ENCODE measurements around the gene LSAMP. TPM values are rescaled to one million over a fixed set of nuclear protein-coding genes. Genes with fewer than 3 reads are reported as not detected.
"Not testable (repeated sequence)": the region's sequence is repeated elsewhere in the genome, so short reads cannot be mapped to it uniquely, and the experiment has no call there.

Gene LSAMP
- total RNA-seq, 1 donor from 2014 or later: 0.11 TPM

DNA sequence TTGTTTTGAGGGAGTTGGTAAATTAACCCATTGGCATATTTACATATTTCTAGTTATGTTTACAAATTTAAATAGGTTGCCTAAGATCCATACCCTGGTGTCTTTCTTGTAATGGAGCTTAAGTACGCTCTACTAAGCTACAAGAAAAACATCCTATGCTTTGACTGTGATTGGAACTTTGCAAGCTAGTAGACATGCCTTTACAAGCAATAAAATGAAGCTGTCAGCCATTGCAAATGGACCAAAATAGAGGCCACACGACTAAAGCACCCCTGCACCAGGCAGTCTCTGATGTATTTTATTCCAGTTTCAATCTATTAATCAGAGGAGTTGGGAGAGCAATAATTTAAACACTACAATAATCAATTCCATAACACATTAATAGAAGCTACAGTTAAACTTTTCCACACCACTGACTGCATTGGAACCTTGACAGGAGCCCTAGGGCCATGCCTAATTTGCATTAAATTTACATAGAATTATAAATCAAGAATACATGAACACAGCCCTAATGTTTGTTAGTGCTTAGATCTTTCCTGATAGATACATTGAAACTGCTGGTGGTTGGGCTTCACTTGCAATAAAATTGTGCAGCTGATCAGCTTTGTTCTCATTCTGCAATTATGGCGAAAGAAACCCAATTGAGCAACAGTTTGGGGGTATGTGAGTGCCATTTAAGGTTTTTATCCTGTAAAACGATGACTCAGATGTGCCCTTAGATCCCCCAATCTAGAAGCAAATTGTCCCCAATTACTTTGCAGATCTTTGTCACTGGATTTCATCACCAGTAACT is 360.1 kb downstream of the LSAMP start:
- intact Hi-C loops (cut with DNase I): no loop called here
- Histone ChIP-seq H3K27ac (no peak overlapping the region), H3K27me3 (no peaks in the 10 kb centered on the region), H3K4me1 (no peaks in the 10 kb centered on the region), H3K9me3 (no peaks in the 10 kb centered on the region), H3K36me3 (no peaks in the 10 kb centered on the region), H3K4me3 (no peak overlapping the region)
- no peak for TF ChIP-seq CTCF (IDR thresholded peaks at IDR 0.05)
- no peak for DNase-seq (ENCODE audit: low spot score in 2 of 2)

GRCh38 chr3:116083683-116084082 is 361.6 kb downstream of the LSAMP start:
- no peak overlapping the region for H3K27ac ChIP-seq
- H3K4me1 ChIP-seq: no peaks in the 10 kb centered on the region
- no peak for DNase-seq (ENCODE audit: low spot score in 2 of 2)
- no peaks in the 10 kb centered on the region for H3K36me3 ChIP-seq
- intact Hi-C loops (cut with DNase I): no loop called here
- no peaks in the 10 kb centered on the region for H3K27me3 ChIP-seq
- no peaks in the 10 kb centered on the region for H3K9me3 ChIP-seq
- no peak for TF ChIP-seq CTCF (IDR thresholded peaks at IDR 0.05)
- no peak overlapping the region for H3K4me3 ChIP-seq

GRCh38 chr3:116078561-116078960 is 366.7 kb downstream of the LSAMP start:
- no peaks in the 10 kb centered on the region for H3K27me3 ChIP-seq
- no peak for DNase-seq (ENCODE audit: low spot score in 2 of 2)
- no peaks in the 10 kb centered on the region for H3K4me1 ChIP-seq
- no peak overlapping the region for H3K4me3 ChIP-seq
- H3K27ac ChIP-seq: no peak overlapping the region
- peaks cover 0 to 4% of the 10 kb centered on the region in 2 donors for H3K9me3 ChIP-seq
- H3K36me3 ChIP-seq: no peaks in the 10 kb centered on the region
- intact Hi-C loops (cut with DNase I): no loop called here
- TF ChIP-seq CTCF (IDR thresholded peaks at IDR 0.05): no peak

DNA sequence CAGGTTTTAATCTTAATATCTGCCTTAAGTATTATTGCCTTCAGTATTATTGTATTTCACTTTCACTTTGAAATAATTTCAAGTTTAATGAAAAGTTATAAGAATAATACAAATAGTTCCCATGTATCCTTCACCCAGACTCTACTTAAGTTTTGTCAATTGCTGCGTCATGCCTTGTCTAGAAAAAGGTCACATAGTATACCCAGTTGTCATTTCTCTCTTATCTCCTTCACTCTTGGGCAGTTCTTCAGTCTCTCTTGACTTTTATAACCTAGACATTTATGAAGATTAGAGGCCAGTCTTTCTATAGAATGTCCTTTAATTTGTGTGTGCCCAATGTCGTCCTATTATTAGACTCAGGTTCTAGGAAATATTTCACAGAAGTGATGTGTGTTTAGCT is 367.7 kb downstream of the LSAMP start:
- H3K9me3 ChIP-seq: peaks cover 0 to 4% of the 10 kb centered on the region in 2 donors
- intact Hi-C loops (cut with DNase I): no loop called here
- TF ChIP-seq CTCF (IDR thresholded peaks at IDR 0.05): no peak
- no peaks in the 10 kb centered on the region for H3K4me1 ChIP-seq
- no peak for DNase-seq (ENCODE audit: low spot score in 2 of 2)
- no peaks in the 10 kb centered on the region for H3K36me3 ChIP-seq
- no peak overlapping the region for H3K27ac ChIP-seq
- H3K4me3 ChIP-seq: no peak overlapping the region
- H3K27me3 ChIP-seq: no peaks in the 10 kb centered on the region

DNA sequence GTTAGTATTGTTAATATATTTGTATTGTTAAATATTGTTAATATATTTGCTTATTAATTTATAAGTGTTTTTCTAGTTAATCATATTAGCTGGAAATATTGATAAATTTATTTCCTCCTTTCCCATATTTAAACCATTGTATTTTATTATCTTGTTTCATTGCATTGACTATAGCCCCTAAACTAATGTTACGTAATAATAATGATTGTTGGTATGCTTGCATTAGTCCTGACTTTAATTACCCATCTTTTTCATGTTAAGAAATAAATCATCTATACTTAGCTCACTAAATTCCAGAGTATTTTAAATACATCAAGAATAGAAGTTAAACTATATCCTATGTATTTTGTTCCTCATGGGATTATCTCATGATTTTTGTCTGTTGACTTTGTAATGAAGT is 368.2 kb downstream of the LSAMP start:
- intact Hi-C loops (cut with DNase I): no loop called here
- H3K4me3 ChIP-seq: no peak overlapping the region
- DNase-seq (ENCODE audit: low spot score in 2 of 2): no peak

DNA sequence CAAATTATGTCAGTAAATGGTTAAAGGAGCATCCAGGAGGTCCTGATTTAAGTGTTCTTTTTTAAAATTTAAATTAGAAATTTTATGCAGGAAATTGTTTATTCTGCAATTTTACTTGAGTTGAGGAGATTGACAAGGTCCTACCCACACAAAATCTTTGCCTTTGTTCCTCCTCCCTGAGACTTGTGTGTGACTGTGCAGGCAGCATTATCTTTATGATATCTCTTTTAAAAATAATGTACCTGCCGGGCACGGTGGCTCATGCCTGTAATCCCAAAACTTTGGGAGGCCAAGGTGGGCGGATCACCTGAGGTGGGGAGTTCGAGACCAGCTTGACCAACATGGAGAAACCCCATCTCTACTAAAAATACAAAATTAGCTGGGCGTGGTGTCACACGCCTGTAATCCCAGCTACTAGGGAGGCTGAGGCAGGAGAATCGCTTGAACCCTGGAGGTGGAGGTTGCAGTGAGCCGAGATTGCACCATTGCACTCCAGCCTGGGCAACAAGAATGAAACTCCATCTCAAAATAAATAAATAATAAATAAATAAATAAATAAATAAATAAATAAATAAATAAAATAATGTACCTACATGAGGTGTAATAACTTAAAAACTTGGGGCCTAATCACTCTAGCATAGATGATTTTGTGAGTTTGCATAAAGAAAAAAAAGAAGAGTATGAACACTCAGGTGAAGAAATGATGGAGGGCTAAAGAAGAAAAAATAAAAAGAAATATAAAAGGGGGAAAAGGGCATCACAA is 374.6 kb downstream of the LSAMP start:
- intact Hi-C loops (cut with DNase I); DNase-seq (ENCODE audit: low spot score in 2 of 2); H3K9me3 ChIP-seq; H3K27me3 ChIP-seq; H3K4me1 ChIP-seq; H3K4me3 ChIP-seq; H3K36me3 ChIP-seq; H3K27ac ChIP-seq: not testable (repeated sequence)

More for the DNA sequence above, 368.2 kb downstream of the LSAMP start:
- H3K36me3 ChIP-seq: no peaks in the 10 kb centered on the region
- TF ChIP-seq CTCF (IDR thresholded peaks at IDR 0.05): no peak
- no peaks in the 10 kb centered on the region for H3K27me3 ChIP-seq
- no peak overlapping the region for H3K27ac ChIP-seq
- H3K4me1 ChIP-seq: no peaks in the 10 kb centered on the region
- H3K9me3 ChIP-seq: peaks cover 0 to 4% of the 10 kb centered on the region in 2 donors

All from ascending aorta (tissue), 2 donors.